Measurements from ENCODE around the gene ZC3H13.

Gene ZC3H13, protein sequence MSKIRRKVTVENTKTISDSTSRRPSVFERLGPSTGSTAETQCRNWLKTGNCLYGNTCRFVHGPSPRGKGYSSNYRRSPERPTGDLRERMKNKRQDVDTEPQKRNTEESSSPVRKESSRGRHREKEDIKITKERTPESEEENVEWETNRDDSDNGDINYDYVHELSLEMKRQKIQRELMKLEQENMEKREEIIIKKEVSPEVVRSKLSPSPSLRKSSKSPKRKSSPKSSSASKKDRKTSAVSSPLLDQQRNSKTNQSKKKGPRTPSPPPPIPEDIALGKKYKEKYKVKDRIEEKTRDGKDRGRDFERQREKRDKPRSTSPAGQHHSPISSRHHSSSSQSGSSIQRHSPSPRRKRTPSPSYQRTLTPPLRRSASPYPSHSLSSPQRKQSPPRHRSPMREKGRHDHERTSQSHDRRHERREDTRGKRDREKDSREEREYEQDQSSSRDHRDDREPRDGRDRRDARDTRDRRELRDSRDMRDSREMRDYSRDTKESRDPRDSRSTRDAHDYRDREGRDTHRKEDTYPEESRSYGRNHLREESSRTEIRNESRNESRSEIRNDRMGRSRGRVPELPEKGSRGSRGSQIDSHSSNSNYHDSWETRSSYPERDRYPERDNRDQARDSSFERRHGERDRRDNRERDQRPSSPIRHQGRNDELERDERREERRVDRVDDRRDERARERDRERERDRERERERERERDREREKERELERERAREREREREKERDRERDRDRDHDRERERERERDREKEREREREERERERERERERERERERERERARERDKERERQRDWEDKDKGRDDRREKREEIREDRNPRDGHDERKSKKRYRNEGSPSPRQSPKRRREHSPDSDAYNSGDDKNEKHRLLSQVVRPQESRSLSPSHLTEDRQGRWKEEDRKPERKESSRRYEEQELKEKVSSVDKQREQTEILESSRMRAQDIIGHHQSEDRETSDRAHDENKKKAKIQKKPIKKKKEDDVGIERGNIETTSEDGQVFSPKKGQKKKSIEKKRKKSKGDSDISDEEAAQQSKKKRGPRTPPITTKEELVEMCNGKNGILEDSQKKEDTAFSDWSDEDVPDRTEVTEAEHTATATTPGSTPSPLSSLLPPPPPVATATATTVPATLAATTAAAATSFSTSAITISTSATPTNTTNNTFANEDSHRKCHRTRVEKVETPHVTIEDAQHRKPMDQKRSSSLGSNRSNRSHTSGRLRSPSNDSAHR (N-terminal part only)

DNA sequence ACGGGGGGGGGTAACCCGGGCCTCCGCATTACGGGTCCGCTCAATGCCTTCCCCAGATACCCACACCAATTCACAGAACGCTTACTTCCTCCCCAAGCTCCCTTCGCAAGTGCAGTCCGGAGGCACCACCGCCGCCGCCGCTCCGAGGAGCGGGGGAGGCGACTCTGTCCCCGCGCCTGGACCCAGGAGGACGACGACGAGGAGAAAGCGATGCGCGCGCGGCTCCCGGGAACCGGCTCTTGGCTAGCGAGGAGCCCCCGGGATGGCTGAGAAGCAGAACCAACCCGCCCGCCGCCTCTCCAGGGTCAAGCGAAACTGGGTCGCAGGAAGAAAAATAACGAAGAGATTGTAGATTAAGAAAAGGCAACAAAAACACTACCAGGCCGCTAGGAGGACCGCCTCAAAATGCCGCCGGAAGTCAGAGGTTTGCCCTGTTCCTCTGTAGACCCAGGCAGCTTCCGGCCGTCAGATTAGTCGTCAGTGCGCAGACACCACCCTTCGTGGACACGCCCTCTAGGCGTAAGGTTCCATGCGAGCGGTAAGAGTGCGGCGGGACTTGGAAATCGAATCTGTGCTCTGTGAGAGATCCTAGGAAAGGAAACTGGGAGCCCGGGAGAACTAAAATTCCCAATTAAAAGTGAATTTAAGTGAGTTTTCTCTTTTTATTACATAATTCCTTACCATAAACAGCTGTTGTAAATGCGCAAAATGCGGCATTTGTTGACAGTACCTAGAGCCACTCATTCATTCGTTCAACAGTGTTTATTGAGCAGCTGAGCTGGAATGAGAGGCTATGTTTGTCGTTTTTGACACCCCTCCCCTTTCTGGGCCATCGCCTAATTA is at the start of gene ZC3H13:
Gene ZC3H13, minus strand, starts transcription at position 428 of the 843 bp plus-strand sequence. CDS start 7,239 bp downstream, outside the sequence.
- DNase-seq (ENCODE audit: low read depth) = peak; percentile 83

DNA sequence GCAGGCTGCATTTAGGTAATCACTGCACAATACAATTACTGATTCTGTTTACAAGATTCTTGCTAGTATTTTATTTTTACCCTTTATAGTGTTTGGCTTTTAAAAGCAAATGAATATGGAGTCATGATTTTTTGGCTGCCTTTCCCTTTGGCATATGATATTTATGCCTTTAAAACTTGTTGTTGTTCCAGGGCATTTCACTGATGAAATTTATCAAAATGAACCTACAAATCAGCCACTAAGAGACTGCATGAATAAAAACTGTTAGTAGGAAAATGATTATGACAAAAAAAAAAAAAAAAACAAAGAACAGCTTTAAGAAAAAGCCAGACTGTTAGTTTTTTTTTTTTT is 49.7 kb upstream of the ZC3H13 start:
- no peak for DNase-seq (ENCODE audit: low read depth)

DNA sequence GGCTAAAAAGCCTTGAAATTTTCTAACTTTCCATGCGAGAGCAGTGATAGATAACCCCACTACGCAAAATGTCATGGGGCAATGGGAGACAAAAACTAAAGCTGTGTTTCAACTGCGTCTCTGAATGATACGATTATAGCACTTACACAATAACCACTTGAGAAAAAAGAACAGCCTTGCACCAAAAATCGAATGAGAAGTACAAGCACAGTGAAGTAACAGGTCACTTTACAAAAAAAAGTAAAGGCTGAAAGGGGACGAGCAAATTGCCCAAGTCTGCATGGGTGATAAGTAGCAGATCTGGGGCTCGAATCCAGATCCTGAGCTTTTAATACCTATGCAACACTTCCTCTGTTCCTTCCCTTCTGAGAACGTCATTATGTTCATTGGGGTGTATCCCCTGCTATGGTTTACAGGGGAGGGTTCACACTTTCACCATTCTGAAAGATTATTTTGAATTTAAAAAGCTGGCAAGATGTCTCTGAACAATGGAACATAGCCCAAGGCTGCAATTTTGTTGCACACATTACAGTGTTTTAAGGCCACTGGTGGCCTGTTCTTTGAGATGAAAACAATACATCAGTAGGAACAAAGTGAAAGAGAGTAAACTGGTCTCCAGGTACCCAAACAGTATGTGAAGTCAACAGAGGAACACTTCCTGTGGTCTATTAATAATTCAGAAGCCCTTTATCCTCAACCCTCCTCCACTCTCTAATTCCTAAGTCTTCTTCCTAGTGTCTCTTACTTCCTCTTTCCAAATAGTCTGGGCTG is 49.1 kb upstream of the ZC3H13 start:
- DNase-seq (ENCODE audit: low read depth) = no peak

DNA sequence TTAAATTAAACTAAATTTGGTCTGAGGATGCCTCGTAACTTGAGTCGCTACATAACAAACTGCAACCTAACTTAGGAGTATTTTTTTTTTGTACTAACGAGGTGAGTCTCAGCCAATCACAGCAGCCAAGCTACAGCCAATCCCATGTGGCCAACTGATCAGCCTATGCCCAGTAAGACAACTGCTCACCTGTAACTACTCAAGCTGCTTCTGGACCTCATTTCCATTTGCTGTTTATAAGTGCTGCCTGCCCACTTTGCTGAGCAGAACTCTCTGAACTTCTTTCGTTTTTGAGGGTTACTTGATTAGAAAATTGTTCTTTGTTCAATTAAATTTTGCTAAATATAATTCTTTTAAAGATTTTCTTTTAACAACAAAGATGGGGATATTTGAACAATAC is 48.5 kb upstream of the ZC3H13 start:
- DNase-seq (ENCODE audit: low read depth) = no peak

DNA sequence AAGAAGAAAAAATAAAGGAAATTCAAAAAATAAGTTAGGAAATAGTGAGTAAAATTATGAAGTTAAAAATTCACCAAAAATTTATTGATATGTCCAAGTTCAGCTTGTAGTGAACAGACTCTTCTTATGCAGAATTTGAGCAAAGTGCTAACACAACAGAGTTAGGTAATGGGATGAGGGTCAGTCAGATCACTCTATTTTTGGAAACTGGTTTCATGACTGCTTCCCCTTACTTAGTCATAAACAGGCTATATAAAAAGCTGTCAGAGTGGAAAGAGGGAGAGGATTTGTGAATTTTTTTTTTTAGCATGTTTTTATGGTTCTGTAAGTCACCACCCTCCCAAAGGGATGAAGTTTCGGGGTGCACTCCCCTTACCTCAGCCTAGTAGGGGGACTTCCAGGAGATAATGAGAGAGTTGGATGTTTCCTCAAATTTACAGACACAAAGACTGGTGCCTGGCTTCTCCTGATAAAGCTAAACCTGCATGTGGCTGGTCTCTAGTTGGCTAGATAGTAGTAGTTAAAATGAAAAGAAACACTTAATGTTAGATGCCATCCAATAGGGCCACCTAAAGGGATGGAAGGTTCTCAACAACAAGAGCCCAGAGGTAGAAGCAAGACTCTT is 47.8 kb upstream of the ZC3H13 start:
- no peak for DNase-seq (ENCODE audit: low read depth)

DNA sequence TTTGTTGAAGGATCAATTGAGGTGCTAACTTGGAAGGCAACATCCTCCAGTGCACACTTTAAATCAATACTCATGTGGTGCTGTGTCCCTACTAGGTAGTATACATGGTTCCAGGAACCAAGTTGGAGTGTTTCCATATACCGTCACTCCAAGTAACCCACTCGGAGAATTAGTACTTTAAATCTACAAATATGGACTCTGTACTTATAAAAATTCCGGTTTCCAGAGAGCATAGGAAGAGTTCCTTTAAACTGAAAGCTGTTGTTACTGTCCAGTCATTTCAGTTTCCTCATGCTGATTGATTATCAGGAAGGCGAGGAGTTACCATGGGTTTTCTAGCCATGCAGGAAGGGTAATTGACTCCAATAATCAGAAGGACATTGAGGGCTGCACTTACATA is 45.1 kb upstream of the ZC3H13 start:
- DNase-seq (ENCODE audit: low read depth) = no peak

DNA sequence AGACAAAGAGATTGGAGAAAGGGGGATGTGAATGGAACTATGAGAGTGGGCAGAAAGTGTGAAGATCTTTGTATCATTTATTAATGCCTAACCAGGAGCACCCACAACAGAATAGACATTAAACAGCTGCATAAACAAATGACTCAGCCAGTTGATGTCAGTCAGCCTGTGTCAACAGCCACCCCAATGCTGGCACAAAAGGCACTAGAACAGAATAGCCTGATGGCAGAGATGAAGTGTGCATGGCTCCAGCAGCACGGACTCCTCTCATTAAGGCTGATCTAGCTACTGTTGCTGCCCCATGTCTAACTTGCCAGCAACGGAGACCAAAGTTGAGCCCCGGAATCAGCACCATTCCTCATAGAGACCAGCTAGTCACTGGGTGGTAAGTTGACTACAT is 44.5 kb upstream of the ZC3H13 start:
- no peak for DNase-seq (ENCODE audit: low read depth)

DNA sequence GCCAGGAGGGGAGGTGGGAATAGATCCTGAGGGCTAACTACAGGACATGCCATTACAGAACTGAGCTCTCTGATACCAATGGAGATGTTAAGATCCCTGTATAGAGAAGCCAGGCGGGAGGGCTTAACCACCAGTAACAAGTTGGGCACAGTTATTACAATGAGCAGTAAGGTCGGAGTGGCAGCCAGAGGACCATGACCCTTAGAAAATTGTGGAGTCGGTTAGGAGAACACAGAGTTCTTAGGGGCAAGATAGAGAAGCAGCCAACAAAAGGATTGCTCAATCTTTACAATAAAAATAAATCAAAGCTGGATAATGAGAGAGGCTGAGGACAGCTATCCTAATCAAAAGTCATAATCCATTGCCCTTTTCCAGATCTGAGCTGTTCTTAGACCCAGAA is 41.9 kb upstream of the ZC3H13 start:
- DNase-seq (ENCODE audit: low read depth) = no peak

DNA sequence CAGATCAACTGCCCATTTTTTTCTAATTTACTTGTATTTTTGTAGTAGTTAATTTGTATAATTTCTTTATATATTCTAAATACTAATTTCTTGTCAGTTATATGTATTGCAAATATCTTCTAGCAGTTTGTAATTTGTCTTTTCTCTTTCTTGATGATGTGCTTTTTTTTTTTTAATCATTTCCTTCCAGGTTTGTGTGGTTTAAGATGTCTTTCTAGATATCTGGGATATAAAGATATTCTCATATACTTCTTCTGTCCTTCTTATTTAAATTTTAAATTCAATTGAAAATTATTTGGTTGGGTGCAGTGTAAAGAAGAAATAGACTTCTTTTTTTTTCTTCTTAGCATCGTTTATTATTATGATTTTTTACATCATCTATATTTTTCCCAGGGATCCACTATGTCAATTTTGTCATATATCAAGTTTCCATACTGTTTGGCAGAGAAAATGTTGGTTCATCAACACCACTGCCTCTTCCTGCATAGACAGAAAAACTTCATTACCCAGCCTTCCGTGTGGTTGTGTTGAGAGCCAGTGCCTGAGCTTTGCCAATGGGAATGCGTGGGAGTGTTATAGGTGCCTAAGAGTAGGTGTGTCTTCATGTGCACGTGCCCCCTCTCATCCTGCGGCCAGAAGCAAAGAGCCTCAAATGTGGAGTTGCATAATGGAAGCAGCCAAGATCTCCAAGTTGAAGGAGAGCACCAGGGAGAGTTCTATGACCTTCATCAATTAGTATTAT is 36.4 kb upstream of the ZC3H13 start:
- no peak for DNase-seq (ENCODE audit: low read depth)

DNA sequence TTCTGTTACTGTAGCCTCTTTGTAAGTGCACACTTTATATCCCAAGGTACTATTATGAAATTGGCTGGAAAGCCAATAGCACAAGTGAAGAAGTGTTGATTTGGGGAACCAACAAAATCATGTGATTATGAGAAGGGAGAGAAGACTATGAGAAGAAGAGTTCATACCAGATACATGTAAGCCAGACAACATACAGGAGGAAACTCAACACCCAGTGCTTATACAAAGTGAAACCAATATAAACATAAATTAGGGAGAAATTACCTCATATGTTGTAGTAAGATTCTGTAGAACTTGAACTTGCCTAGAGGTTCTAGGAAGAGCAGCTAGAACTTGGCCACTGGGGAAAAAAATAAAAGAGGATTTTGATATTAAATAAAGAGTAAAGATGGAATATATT is 34.9 kb upstream of the ZC3H13 start:
- DNase-seq (ENCODE audit: low read depth) = no peak

DNA sequence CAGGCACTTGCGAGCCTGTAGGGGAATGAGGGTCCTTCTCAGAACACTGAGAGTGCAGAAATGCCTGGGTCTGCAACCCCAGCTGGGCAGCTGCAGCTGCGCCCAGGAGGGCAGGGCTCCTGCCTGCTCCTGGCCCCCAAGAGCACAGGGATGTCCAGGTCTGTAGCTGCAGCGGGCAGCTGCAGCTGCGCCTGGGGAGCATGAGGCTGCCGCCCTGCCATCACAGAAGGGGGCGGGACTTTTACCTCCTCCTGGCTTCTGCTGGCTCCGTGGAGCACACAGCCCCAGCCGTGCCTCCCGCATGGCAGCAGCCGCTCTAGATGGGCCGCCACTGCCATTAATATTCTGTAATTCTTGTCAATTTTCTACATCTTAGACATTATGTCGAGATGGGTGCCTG is 34.4 kb upstream of the ZC3H13 start:
- DNase-seq (ENCODE audit: low read depth) = no peak

DNA sequence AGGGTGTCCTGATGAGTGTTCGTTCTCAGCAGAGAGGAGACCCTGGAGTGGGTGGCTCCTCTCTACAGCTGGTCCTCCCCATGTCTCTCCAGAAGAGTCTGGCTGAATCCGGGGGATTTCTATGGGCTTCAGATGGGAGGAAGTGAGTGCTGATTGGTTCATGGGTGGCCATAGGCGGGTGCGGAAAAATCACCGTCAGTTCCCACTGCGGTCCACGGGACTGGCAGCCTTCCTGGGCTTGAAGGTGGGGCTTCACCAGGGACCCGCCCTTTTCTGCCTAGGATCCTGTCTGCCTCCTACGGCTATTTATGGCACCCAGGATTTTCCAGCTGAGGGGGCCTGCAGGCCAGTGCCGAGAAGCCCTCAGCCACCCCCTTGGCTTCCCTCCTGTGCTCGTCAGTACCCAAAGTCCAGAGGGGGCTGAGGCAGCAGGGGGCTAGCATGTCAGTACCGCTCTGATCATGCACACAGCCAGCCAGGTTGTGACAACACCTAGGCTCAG is 33.9 kb upstream of the ZC3H13 start:
- DNase-seq (ENCODE audit: low read depth) = no peak

DNA sequence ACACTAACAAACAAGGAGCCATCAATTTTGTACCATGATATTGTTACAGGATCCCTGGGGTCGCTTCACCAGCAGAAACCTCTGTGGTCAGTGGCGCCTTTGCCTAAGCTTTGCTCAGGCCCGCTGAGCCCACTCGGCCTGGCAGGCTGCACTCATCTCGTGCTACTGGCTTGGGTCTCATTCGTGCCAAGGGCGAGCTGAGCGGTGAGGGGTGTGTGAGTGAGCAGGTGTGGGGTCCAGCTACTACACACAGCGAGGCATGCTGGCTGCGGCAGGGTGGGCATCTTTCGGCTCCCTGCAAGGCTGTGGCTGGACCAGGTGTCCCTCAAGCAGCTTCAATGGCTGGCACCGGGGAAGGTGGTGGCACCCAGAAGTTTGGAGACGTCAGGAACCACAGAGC is 33.2 kb upstream of the ZC3H13 start:
- no peak for DNase-seq (ENCODE audit: low read depth)

DNA sequence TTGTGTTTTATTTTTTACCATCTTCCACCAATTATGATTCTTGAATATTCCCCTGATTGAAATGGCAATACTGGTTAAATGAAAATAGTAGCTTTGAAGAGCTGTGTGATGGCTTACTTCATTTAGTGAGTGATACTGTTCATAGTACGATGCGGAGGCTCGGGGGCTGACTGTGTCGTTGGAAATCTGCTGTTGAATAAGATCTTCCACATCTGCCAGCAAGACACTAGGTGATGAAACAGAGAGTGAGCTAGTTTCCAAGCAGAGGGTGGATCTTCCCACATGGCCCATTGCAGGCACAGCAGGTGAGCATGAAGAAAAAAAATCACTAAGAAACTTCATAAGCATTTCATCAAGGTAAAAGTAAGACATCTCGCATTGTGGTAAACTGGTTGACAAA is 29.8 kb upstream of the ZC3H13 start:
- no peak for DNase-seq (ENCODE audit: low read depth)

DNA sequence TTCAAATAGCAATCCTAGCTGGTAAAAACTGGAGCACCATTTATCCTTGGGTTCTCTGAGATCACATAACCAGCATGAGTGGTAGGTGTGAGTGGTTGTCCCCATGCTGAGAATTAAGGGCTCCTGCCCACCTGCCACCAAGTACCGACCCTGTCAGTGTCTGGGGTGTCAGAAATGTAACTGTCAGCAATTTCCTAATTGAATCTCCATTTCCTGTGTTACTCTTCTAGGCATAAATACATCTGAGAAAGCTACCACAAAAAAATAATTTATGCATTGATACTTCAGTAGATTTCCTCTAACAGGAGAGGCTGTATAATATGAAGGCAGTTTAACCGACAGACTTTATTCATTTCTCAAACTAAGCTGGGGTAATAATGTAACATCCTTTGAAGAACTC is 27.2 kb upstream of the ZC3H13 start:
- DNase-seq (ENCODE audit: low read depth) = no peak

DNA sequence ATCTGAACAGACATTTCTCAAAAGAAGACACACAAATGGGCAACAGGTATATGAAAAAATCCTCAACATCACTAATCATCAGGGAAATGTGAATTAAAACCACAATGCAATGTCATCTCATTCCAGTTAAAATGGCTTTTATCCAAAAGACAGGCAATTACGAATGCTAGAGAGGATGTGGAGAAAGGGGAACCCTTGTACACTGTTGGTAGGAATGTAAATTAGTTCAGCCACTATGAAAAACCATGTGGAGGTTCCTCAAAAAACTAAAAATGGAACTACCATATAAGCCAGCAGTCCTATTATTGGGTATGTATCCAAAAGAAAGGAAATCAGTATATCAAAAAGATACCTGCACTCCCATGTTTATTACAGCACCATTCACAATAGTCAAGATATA is 24.7 kb upstream of the ZC3H13 start:
- no peak for DNase-seq (ENCODE audit: low read depth)

DNA sequence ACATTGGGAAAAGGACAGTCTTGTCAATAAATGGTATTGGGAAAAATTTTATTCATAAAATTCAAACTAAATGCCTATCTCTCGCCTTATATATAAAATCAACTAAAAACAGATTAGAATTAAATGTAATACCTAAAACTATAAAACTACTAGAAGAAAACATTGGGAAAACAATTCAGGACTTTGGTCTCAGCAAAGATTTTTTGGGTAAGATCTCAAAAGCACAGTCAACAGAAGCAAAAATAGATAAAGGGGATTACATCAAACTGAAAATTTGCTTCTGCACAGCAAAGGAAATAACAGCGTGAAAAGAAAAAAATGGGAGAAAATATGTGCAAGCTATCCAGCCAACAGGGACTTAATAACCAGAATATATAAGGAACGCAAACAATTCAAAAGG is 24.3 kb upstream of the ZC3H13 start:
- no peak for DNase-seq (ENCODE audit: low read depth)

DNA sequence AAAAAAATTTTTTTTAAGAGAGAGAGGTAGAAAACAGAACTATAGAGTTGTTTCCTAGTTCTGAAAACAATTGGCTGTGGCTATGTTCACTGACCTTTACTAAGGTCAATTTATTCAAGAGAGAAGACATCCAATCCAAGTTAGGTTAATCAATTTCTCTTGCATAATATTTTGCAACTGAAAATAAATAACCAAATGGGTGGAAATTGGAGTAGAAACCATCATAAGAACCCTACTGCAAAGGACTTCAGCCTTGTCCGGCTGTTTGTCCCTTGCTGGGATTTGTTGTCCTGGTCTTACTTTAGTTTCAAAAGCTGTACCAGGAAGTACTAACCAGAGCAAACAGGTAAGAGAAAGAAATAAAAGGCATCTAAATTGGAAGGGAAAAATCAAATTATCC is 23.3 kb upstream of the ZC3H13 start:
- DNase-seq (ENCODE audit: low read depth) = no peak

DNA sequence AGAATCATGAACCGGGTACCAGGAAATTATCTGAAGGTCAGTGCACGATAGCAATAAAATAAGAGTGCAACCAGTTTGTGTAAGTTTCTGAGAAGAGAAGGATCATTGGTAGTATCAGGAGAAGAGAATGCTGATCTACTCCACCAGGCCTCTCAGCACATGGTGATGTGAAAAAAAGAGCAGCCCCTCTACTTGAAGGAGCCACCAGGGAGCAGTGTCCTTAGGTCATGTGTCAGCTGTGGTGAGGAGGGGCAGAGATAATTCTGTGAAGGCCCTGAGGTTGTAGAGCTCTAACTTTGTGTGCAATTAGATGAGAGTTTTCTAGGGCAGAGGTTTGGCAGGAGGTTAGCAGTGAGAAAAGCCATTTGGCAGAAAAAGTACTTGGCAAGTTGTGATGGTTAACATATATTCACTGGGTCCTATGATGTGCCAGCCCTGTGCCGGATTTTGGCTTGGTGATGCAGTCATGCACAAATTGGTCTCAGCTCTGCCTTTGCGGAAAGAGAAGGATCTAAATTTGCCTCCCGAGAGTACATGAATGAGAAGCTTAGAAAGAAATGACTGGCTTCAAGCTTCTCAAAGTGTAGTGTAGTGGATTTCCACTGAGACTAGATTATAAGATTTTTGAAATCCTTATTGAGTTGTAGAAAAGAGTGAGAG is 19.2 kb upstream of the ZC3H13 start:
- DNase-seq (ENCODE audit: low read depth) = no peak

Data from stimulated activated CD8-positive, alpha-beta memory T cell treated with anti-CD3 and anti-CD28 coated beads, Interleukin-15, amount 100 ng/mL, for 1 hour (primary cell).